B cell (primary cell): Measurements from ENCODE around the gene ASB11. TPM values are rescaled to one million over a fixed set of nuclear protein-coding genes. Genes with fewer than 3 reads are reported as not detected.

ENCODE experiments used
- ATAC-seq: fragments of 200-7000 bp; cut with Tn5 transposase; one replicate; pipeline ENCODE4 v1.10.0; 2021; ENCODE audit warnings: low read depth, mild to moderate bottlenecking, moderate number of reproducible peaks, moderate library complexity
- CTCF ChIA-PET: fragments of 350-600 bp; sonication (Branson Sonifier 250); formaldehyde crosslinking; loops from one replicate; lab custom pipeline; 2021; ENCODE audit warnings: antibody characterized with exemption, inconsistent platforms; lab: Charles Lee
- POLR2A ChIA-PET: fragments of 350-600 bp; sonication (Branson Sonifier 250); formaldehyde crosslinking; loops from one replicate; lab custom pipeline; 2021; ENCODE audit warnings: antibody characterized with exemption; lab: Charles Lee
- DNase-seq: peaks from one replicate; pipeline ENCODE4 v3.0.0; 2013
- H2AFZ ChIP-seq: 2 replicates; pipeline ENCODE4 v1.6.1; 2012; ENCODE audit warnings: mild to moderate bottlenecking, low read depth, low read length; ENCODE audit not compliant: insufficient read depth, poor library complexity, severe bottlenecking
- H3K27ac ChIP-seq, 2 donors: 1 replicate in 1 of 2; 2 replicates in 1 of 2; pipeline ENCODE4 v1.5.1; 2012 to 2013; ENCODE audit warnings: low read length in 2 of 2, mild to moderate bottlenecking in 2 of 2, moderate library complexity in 1 of 2
- H3K27me3 ChIP-seq, 4 experiments: fragments of 200-600 bp in 1 of 4; sonication (generic) in 1 of 4; replicated peaks in 1 of 4; 1 replicate in 2 of 4; 2 replicates in 2 of 4; pipeline versions ENCODE4 v1.6.1 to v1.7.0; 2013 to 2016; ENCODE audit warnings: low read length in 3 of 4, mild to moderate bottlenecking in 2 of 4, mixed read lengths in 1 of 4, moderate library complexity in 1 of 4; ENCODE audit not compliant: insufficient read depth in 4 of 4, control insufficient read depth in 3 of 4; ENCODE audit errors: control extremely low read depth in 1 of 4
- H3K36me3 ChIP-seq, 2 experiments: replicated peaks in 1 of 2; 1 replicate in 1 of 2; 2 replicates in 1 of 2; pipeline versions ENCODE4 v1.6.1 to v1.7.1; 2013; ENCODE audit warnings: low read length in 1 of 2; ENCODE audit not compliant: insufficient read depth in 2 of 2, control insufficient read depth in 1 of 2; ENCODE audit errors: control extremely low read depth in 1 of 2, extremely low read depth in 1 of 2
- H3K4me1 ChIP-seq, 2 donors: fragments of 200-600 bp in 1 of 2; sonication (generic) in 1 of 2; 1 replicate in 1 of 2; 2 replicates in 1 of 2; pipeline versions ENCODE4 v1.5.1 to v1.6.1; 2013 to 2017; ENCODE audit warnings: low read length in 2 of 2; ENCODE audit not compliant: control insufficient read depth in 2 of 2, insufficient read depth in 2 of 2
- H3K4me2 ChIP-seq: replicated peaks from 2 replicates; pipeline ENCODE3; 2012; ENCODE audit warnings: mild to moderate bottlenecking, low read depth, low read length; ENCODE audit not compliant: poor library complexity, severe bottlenecking
- H3K4me3 ChIP-seq, 5 experiments: fragments of 200-600 bp in 1 of 5; sonication (generic) in 1 of 5; 1 replicate in 3 of 5; 2 replicates in 2 of 5; pipeline versions ENCODE4 v1.5.1 to v1.7.0; 2011 to 2016; ENCODE audit warnings: low read length in 4 of 5, mild to moderate bottlenecking in 4 of 5, low read depth in 2 of 5, control low read depth in 1 of 5, moderate library complexity in 1 of 5; ENCODE audit not compliant: insufficient read depth in 1 of 5; ENCODE audit errors: control extremely low read depth in 1 of 5, extremely low read depth in 1 of 5
- H3K79me2 ChIP-seq: fragments of 200-600 bp; sonication (generic); one replicate; pipeline ENCODE4 v1.6.0; 2016; ENCODE audit warnings: low read length; ENCODE audit not compliant: control insufficient read depth, insufficient read depth
- H3K9ac ChIP-seq: fragments of 200-600 bp; sonication (generic); 2 replicates; pipeline ENCODE4 v1.6.1; 2017; ENCODE audit warnings: mild to moderate bottlenecking, low read length, moderate library complexity
- H3K9me3 ChIP-seq, 3 donors: one replicate each; pipeline versions ENCODE4 v1.6.1 to v1.7.1; 2013; ENCODE audit warnings: low read length in 2 of 3; ENCODE audit not compliant: control insufficient read depth in 2 of 3, insufficient read depth in 1 of 3; ENCODE audit errors: control extremely low read depth in 1 of 3
- H4K20me1 ChIP-seq: 2 replicates; pipeline ENCODE4 v1.6.0; 2012; ENCODE audit warnings: mild to moderate bottlenecking, low read length; ENCODE audit not compliant: insufficient read depth, control insufficient read depth, poor library complexity, severe bottlenecking
- H3K27ac Mint-ChIP-seq: one replicate; pipeline ENCODE4 v1.8.0; 2021; ENCODE audit warnings: mixed read lengths
- H3K27me3 Mint-ChIP-seq: one replicate; pipeline ENCODE4 v1.8.0; 2021; ENCODE audit warnings: mixed read lengths
- H3K4me1 Mint-ChIP-seq: one replicate; pipeline ENCODE4 v1.8.0; 2021; ENCODE audit warnings: mixed read lengths
- H3K4me3 Mint-ChIP-seq: one replicate; pipeline ENCODE4 v1.8.0; 2021; ENCODE audit warnings: mixed read lengths
- H3K9me3 Mint-ChIP-seq: one replicate; pipeline ENCODE4 v1.8.0; 2022; ENCODE audit warnings: mixed read lengths; ENCODE audit not compliant: insufficient read depth
- CTCF ChIP-seq: fragments of 200-600 bp; IDR thresholded peaks from one replicate; pipeline ENCODE4 v1.8.0; 2022; ENCODE audit warnings: antibody characterized with exemption, mild to moderate bottlenecking
- EZH2 ChIP-seq: IDR thresholded peaks from 2 replicates; pipeline ENCODE4 v1.6.1; 2012; ENCODE audit warnings: borderline replicate concordance, low read depth, mild to moderate bottlenecking, moderate library complexity, low read length; ENCODE audit not compliant: insufficient read depth, poor library complexity, severe bottlenecking
- WGBS: methylation state at CpG from one replicate; pipeline ENCODE4 v1.1.5; 2013; ENCODE audit warnings: missing lambda C conversion rate; ENCODE audit not compliant: insufficient coverage; 5-methylcytosine and 5-hydroxymethylcytosine counted together
- intact Hi-C: fragments of 100-400 bp; cut with micrococcal nuclease; formaldehyde crosslinking; loops from one replicate; pipeline ENCODE4 v1.10.0; 2022
- polyA plus RNA-seq: library from polyadenylated mRNA; depleted of rRNA; stranded (reverse); fragments of >200 nt; gene quantifications from 2 replicates; pipeline ENCODE4 v1.2.3, GENCODE V29; 2012
- total RNA-seq, 2 donors: library from RNA; stranded (reverse); fragments of 120-200 nt in 1 of 2; gene quantifications; 1 replicate in 1 of 2; 2 replicates in 1 of 2; pipeline versions ENCODE4 v1.2.3 to v1.2.4, GENCODE V29; 2013 to 2022

ASB11 gene
- total and polyA plus RNA-seq, 2 donors (not counting 1 experiment from before 2014, with no cell fraction given), result not detected

DNA sequence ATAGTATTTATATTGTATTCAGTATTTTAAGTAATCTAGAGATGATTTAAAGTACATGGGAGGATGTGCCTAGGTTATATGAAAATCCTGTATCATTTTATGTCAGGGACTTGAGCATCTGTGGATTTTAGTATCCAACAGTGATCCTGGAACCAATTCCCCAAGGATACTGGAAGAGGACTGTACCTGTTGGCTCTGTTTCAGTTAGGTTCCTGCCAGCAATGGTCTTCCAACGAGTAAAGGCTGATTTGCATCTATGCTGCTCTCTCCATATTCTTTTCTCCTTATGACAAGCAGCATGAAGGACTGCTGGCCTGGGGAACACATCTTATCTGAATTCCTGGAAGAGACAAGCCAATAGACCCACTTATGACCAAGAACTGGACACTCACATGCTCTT, 80.4 kb downstream of the ASB11 start:
- Histone ChIP-seq H3K4me1 (no peaks in the 10 kb centered on the region), H3K4me2 (no peak overlapping the region), H3K9me3 (no peaks in the 10 kb centered on the region), H2AFZ (no peak overlapping the region), H3K27ac (no peak overlapping the region), H3K79me2 (no peaks in the 10 kb centered on the region), H3K36me3 (no peaks in the 10 kb centered on the region), H4K20me1 (no peaks in the 10 kb centered on the region), H3K27me3 (no peaks in the 10 kb centered on the region), H3K9ac (no peak overlapping the region), H3K4me3 (no peak overlapping the region)
- ATAC-seq (no peak), DNase-seq (no peak)
- no CpG with 5 or more reads among the region's 1 CpG for WGBS
- ChIA-PET CTCF (no interaction called here), POLR2A (no interaction called here)
- Mint-ChIP-seq H3K27me3 (peaks cover 3% of the 10 kb centered on the region), H3K27ac (no peak overlapping the region), H3K9me3 (no peaks in the 10 kb centered on the region), H3K4me1 (no peaks in the 10 kb centered on the region), H3K4me3 (no peak overlapping the region)
- intact Hi-C loops, result no loop called here
- TF ChIP-seq CTCF, result no peak
- no peak for TF ChIP-seq EZH2

DNA sequence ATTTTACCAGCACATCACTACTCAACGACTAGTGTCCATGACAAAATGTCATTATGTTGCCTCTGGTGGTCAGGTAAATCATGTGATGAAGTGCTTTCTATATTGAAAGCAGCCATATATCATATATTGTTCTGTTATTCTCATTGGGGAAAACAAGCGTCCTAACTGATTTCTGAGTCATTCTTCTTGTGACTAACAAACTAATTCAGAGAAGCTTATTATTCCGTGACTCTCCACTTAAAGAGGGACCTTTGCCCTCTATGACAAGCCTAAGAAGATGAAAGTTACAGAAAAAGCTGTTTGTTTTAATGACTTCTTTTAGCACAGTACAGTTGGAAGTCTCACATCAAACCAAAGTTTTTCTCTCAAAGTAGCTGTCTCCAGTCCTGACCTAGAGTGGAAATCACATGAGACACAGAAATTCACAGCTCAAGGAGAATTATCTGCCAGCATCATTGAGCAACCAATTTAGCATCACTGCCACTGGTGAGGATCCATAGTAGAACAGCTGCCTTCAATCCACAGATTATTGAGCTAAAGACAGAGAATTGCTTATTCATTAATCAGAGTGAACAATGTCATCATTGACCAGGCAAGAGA, 81.9 kb downstream of the ASB11 start:
- CTCF ChIA-PET, result interaction anchor here (1.1 kb wide), 1 partner anchor 9 kb away, joined by 3 read pairs; no protein-coding TSS in a partner anchor
- DNase-seq, result no peak

More for the DNA sequence above, 81.9 kb downstream of the ASB11 start:
- no peak for TF ChIP-seq EZH2
- no peak for TF ChIP-seq CTCF
- H3K27ac ChIP-seq, result no peak overlapping the region
- H3K27ac Mint-ChIP-seq, result no peak overlapping the region
- no peak overlapping the region for H2AFZ ChIP-seq
- no peaks in the 10 kb centered on the region for H3K36me3 ChIP-seq
- no peaks in the 10 kb centered on the region for H3K9me3 Mint-ChIP-seq
- H3K4me1 Mint-ChIP-seq, result no peaks in the 10 kb centered on the region
- no peaks in the 10 kb centered on the region for H3K79me2 ChIP-seq
- H3K27me3 ChIP-seq, result no peaks in the 10 kb centered on the region
- no peak for ATAC-seq
- no peaks in the 10 kb centered on the region for H4K20me1 ChIP-seq
- H3K4me3 Mint-ChIP-seq, result no peak overlapping the region
- no peak overlapping the region for H3K9ac ChIP-seq
- POLR2A ChIA-PET, result no interaction called here
- peaks cover 3% of the 10 kb centered on the region for H3K27me3 Mint-ChIP-seq
- H3K4me3 ChIP-seq, result no peak overlapping the region
- H3K9me3 ChIP-seq, result no peaks in the 10 kb centered on the region
- H3K4me1 ChIP-seq, result no peaks in the 10 kb centered on the region
- H3K4me2 ChIP-seq, result no peak overlapping the region
- WGBS, result no CpG with 5 or more reads among the region's 3 CpGs
- intact Hi-C loops, result no loop called here
